HCT116 (cell line): ENCODE measurements around the gene DDX54. TPM values are rescaled to one million over a fixed set of nuclear protein-coding genes. Genes with fewer than 3 reads are reported as not detected.

Source experiments
- ATAC-seq: fragments of 200-7000 bp; cut with Tn5 transposase; 2 replicates; pipeline ENCODE4 v1.9.1; 2020; ENCODE audit warnings: mild to moderate bottlenecking, moderate library complexity
- BruUV-seq: library from RNA; stranded (reverse); fragments of 400-500 nt; replicated peaks from 2 replicates; lab custom pipeline; 2021; lab: Mats Ljungman, UMichigan
- CTCF ChIA-PET: fragments of 300-600 bp; sonication (Branson Sonifier 250); formaldehyde crosslinking; loops from one replicate; lab custom pipeline; 2021; ENCODE audit warnings: antibody characterized with exemption; lab: Charles Lee
- POLR2A ChIA-PET: fragments of 300-600, 350-600 bp; sonication (Branson Sonifier 250); formaldehyde crosslinking; loops from one replicate; lab custom pipeline; 2021; ENCODE audit warnings: antibody characterized with exemption; lab: Charles Lee
- RAD21 ChIA-PET, 2 experiments: fragments of 300-600 bp; sonication (Branson Sonifier 250); formaldehyde crosslinking; loops; one replicate each; lab custom pipeline; 2023; ENCODE audit warnings: low total read pairs in 2 of 2; ENCODE audit not compliant: uncharacterized antibody in 2 of 2, unreplicated experiment in 2 of 2, low non-redundant PET in 1 of 2; lab: Charles Lee
- DNase-seq: peaks from one replicate; pipeline ENCODE4 v3.0.0-alpha.2; 2010; ENCODE audit warnings: low read depth, low spot score
- H2AFZ ChIP-seq: fragments of 200-600 bp; shearing (Covaris generic), sonication (generic); 2 replicates; pipeline ENCODE4 v1.6.1; 2017; ENCODE audit warnings: low read depth, mixed run types, mixed read lengths, antibody characterized with exemption, low read length; ENCODE audit not compliant: poor library complexity, severe bottlenecking
- H3K27ac ChIP-seq: 2 replicates; pipeline ENCODE4 v1.5.1; 2012; ENCODE audit warnings: low read depth, low read length
- H3K27me3 ChIP-seq: fragments of 200-600 bp; sonication (generic); 2 replicates; pipeline ENCODE4 v1.6.1; 2016; ENCODE audit warnings: mixed run types, low read length, mixed read lengths; ENCODE audit not compliant: insufficient read depth
- H3K36me3 ChIP-seq, 2 experiments: fragments of 200-500 bp in 1 of 2; fragments of 200-600 bp in 1 of 2; sonication (Bioruptor generic) in 1 of 2; sonication (generic) in 1 of 2; 2 replicates each; pipeline versions ENCODE4 v1.5.1 to v1.6.1; 2014 to 2016; ENCODE audit warnings: low read length in 2 of 2, inconsistent platforms in 1 of 2, mixed read lengths in 1 of 2, mixed run types in 1 of 2; ENCODE audit not compliant: insufficient read depth in 2 of 2, control insufficient read depth in 1 of 2
- H3K4me1 ChIP-seq, 2 experiments: fragments of 200-600 bp in 1 of 2; sonication (generic) in 1 of 2; 2 replicates each; pipeline versions ENCODE4 v1.5.1 to v1.6.1; 2012 to 2017; ENCODE audit warnings: low read length in 2 of 2, inconsistent platforms in 1 of 2, mild to moderate bottlenecking in 1 of 2, mixed read lengths in 1 of 2, mixed run types in 1 of 2, moderate library complexity in 1 of 2; ENCODE audit not compliant: insufficient read depth in 2 of 2, control insufficient read depth in 1 of 2
- H3K4me2 ChIP-seq: fragments of 200-600 bp; sonication (generic); 2 replicates; pipeline ENCODE4 v1.6.1; 2017; ENCODE audit warnings: mixed run types, low read length, mixed read lengths
- H3K4me3 ChIP-seq, 2 experiments: fragments of 200-600 bp in 1 of 2; sonication (generic) in 1 of 2; replicated peaks in 1 of 2; 2 replicates each; pipeline ENCODE4 v1.5.1; 2011 to 2016; ENCODE audit warnings: low read length in 2 of 2, control low read depth in 1 of 2, low read depth in 1 of 2, mild to moderate bottlenecking in 1 of 2, mixed read lengths in 1 of 2, mixed run types in 1 of 2
- H3K79me2 ChIP-seq: fragments of 200-600 bp; sonication (generic); 2 replicates; pipeline ENCODE4 v1.6.1; 2017; ENCODE audit warnings: mild to moderate bottlenecking, mixed run types, low read length, moderate library complexity, mixed read lengths; ENCODE audit not compliant: insufficient read depth
- H3K9ac ChIP-seq: fragments of 200-600 bp; sonication (generic); 2 replicates; pipeline ENCODE4 v1.6.1; 2016; ENCODE audit warnings: low read length, mixed read lengths
- H3K9me2 ChIP-seq: fragments of 200-600 bp; sonication (generic), shearing (Covaris generic); 2 replicates; pipeline ENCODE4 v1.6.1; 2017; ENCODE audit warnings: mixed run types, mild to moderate bottlenecking, moderate library complexity; ENCODE audit not compliant: insufficient read depth
- H3K9me3 ChIP-seq, 2 experiments: fragments of 200-500 bp in 1 of 2; fragments of 200-600 bp in 1 of 2; sonication (Bioruptor generic) in 1 of 2; sonication (generic) in 1 of 2; 2 replicates each; pipeline ENCODE4 v1.6.1; 2014 to 2017; ENCODE audit warnings: low read length in 2 of 2, mixed read lengths in 2 of 2, inconsistent platforms in 1 of 2, low read depth in 1 of 2, mild to moderate bottlenecking in 1 of 2, mixed run types in 1 of 2, moderate library complexity in 1 of 2; ENCODE audit not compliant: control insufficient read depth in 1 of 2, insufficient read depth in 1 of 2
- H4K20me1 ChIP-seq: fragments of 200-600 bp; sonication (generic), shearing (Covaris generic); 2 replicates; pipeline ENCODE4 v1.6.1; 2017; ENCODE audit warnings: mixed run types, mild to moderate bottlenecking, moderate library complexity; ENCODE audit not compliant: insufficient read depth
- CBX3 ChIP-seq: IDR thresholded peaks from 2 replicates; pipeline ENCODE4 v1.6.1; 2012; ENCODE audit warnings: low read depth
- CTCF ChIP-seq, 3 experiments: fragments of 200-600 bp in 1 of 3; sonication (generic) in 1 of 3; IDR thresholded peaks in 2 of 3; conservative IDR thresholded peaks in 1 of 3; 2 replicates each; pipeline ENCODE4 v1.5.1; 2012 to 2017; ENCODE audit warnings: low read depth in 2 of 3, low read length in 2 of 3, antibody characterized with exemption in 1 of 3, borderline replicate concordance in 1 of 3, control low read depth in 1 of 3, mild to moderate bottlenecking in 1 of 3, mixed read lengths in 1 of 3, mixed run types in 1 of 3, moderate library complexity in 1 of 3; ENCODE audit not compliant: insufficient read depth in 1 of 3
- EGR1 ChIP-seq: IDR thresholded peaks from 2 replicates; pipeline ENCODE4 v1.6.1; 2012; ENCODE audit warnings: low read depth
- ELF1 ChIP-seq: IDR thresholded peaks from 2 replicates; pipeline ENCODE4 v1.6.1; 2012; ENCODE audit warnings: low read depth, borderline replicate concordance
- EZH2 ChIP-seq: fragments of 200-600 bp; sonication (generic); IDR thresholded peaks from 2 replicates; pipeline ENCODE4 v1.6.1; 2017; ENCODE audit warnings: antibody characterized with exemption, mixed run types
- EZH2phosphoT487 ChIP-seq: fragments of 200-600 bp; IDR thresholded peaks from 2 replicates; pipeline ENCODE4 v1.6.1; 2018; ENCODE audit warnings: antibody characterized with exemption, borderline replicate concordance
- MAX ChIP-seq: IDR thresholded peaks from 2 replicates; pipeline ENCODE4 v1.6.1; 2012
- POLR2A ChIP-seq: IDR thresholded peaks from 2 replicates; pipeline ENCODE4 v1.7.0; 2011; ENCODE audit warnings: borderline replicate concordance; ENCODE audit not compliant: insufficient read depth, insufficient read length; ENCODE audit errors: extremely low read depth
- POLR2AphosphoS5 ChIP-seq: IDR thresholded peaks from 2 replicates; pipeline ENCODE4 v1.6.1; 2011; ENCODE audit warnings: mild to moderate bottlenecking, low read depth, low read length, moderate library complexity
- SIN3A ChIP-seq: IDR thresholded peaks from 2 replicates; pipeline ENCODE4 v1.6.1; 2012; ENCODE audit warnings: low read depth
- SRF ChIP-seq: IDR thresholded peaks from 2 replicates; pipeline ENCODE4 v1.6.1; 2012; ENCODE audit warnings: low read depth
- TCF7L2 ChIP-seq: IDR thresholded peaks from 2 replicates; pipeline ENCODE4 v1.7.0; 2011; ENCODE audit warnings: borderline replicate concordance, inconsistent platforms; ENCODE audit not compliant: insufficient read depth, insufficient read length; ENCODE audit errors: extremely low read depth
- YY1 ChIP-seq: IDR thresholded peaks from 2 replicates; pipeline ENCODE4 v1.6.1; 2011; ENCODE audit warnings: low read length, low read depth, moderate library complexity, mild to moderate bottlenecking; ENCODE audit not compliant: insufficient replicate concordance; ENCODE audit errors: extremely low read depth
- ZBTB33 ChIP-seq: IDR thresholded peaks from 2 replicates; pipeline ENCODE4 v1.6.1; 2011; ENCODE audit warnings: mild to moderate bottlenecking, low read length, moderate library complexity; ENCODE audit not compliant: insufficient replicate concordance; ENCODE audit errors: extremely low read depth
- ZFX ChIP-seq: fragments of 450-650 bp; IDR thresholded peaks from 2 replicates; pipeline ENCODE4 v1.6.1; 2017
- ZNF274 ChIP-seq: fragments of 200-500 bp; sonication (Bioruptor generic); IDR thresholded peaks from 2 replicates; pipeline ENCODE4 v1.6.1; 2014; ENCODE audit warnings: mild to moderate bottlenecking, low read depth, low read length, inconsistent platforms
- intact Hi-C: fragments of 100-400 bp; cut with micrococcal nuclease; formaldehyde crosslinking; loops from 2 replicates; pipeline ENCODE4 v1.10.0; 2022
- total RNA-seq: library from RNA; stranded (reverse); gene quantifications from one replicate; pipeline ENCODE4 v1.2.1, GENCODE V29; 2021; ENCODE audit not compliant: unreplicated experiment
- TF ChIP-seq, protein P1 (sequence below): IDR thresholded peaks from 2 replicates; pipeline ENCODE4 v1.6.1; 2012
- TF ChIP-seq, protein P2 (sequence below): IDR thresholded peaks from 2 replicates; pipeline ENCODE4 v1.6.1; 2012; ENCODE audit warnings: low read depth

DDX54 gene
- total RNA-seq, 1 experiment from 2014 or later = 110 TPM

GRCh38 chr12:113202300-113203075 is 17.2 kb upstream of the DDX54 start:
- Histone ChIP-seq H3K4me2 (no peak overlapping the region), H4K20me1 (no peaks in the 10 kb centered on the region), H3K27ac (no peak overlapping the region), H3K27me3 (no peaks in the 10 kb centered on the region), H3K9me2 (no peaks in the 10 kb centered on the region), H3K79me2 (no peaks in the 10 kb centered on the region), H3K36me3 (no peaks in the 10 kb centered on the region), H3K9ac (no peak overlapping the region), H3K9me3 (no peaks in the 10 kb centered on the region), H2AFZ (no peak overlapping the region), H3K4me3 (no peak overlapping the region), H3K4me1 (peaks cover 18 to 25% of the 10 kb centered on the region in 2 experiments)
- no peak for DNase-seq
- ATAC-seq = no peak
- CTCF ChIA-PET = interaction anchor here (1.1 kb wide), 1 partner anchor 209 kb away, joined by 3 read pairs; no protein-coding TSS in a partner anchor
- intact Hi-C loops = no loop called here
- TF ChIP-seq CTCF (IDR thresholded peaks at IDR 0.05 in 2 of 3, conservative IDR thresholded peaks at IDR 0.05 in 1 of 3; ENCODE audit: borderline replicate concordance in 1 of 3, insufficient read depth in 1 of 3, low read depth in 2 of 3, low read length in 2 of 3) (no peak), EZH2phosphoT487 (no peak), ELF1 (no peak), EGR1 (no peak), EZH2 (no peak), SIN3A (no peak), POLR2AphosphoS5 (no peak), TCF7L2 (no peak), MAX (no peak), CBX3 (no peak), YY1 (no peak), ZFX (no peak), ZBTB33 (no peak), ZNF274 (no peak), POLR2A (no peak), SRF (no peak)
- TF ChIP-seq, protein P1, sequence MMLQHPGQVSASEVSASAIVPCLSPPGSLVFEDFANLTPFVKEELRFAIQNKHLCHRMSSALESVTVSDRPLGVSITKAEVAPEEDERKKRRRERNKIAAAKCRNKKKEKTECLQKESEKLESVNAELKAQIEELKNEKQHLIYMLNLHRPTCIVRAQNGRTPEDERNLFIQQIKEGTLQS = no peak
- TF ChIP-seq, protein P2, sequence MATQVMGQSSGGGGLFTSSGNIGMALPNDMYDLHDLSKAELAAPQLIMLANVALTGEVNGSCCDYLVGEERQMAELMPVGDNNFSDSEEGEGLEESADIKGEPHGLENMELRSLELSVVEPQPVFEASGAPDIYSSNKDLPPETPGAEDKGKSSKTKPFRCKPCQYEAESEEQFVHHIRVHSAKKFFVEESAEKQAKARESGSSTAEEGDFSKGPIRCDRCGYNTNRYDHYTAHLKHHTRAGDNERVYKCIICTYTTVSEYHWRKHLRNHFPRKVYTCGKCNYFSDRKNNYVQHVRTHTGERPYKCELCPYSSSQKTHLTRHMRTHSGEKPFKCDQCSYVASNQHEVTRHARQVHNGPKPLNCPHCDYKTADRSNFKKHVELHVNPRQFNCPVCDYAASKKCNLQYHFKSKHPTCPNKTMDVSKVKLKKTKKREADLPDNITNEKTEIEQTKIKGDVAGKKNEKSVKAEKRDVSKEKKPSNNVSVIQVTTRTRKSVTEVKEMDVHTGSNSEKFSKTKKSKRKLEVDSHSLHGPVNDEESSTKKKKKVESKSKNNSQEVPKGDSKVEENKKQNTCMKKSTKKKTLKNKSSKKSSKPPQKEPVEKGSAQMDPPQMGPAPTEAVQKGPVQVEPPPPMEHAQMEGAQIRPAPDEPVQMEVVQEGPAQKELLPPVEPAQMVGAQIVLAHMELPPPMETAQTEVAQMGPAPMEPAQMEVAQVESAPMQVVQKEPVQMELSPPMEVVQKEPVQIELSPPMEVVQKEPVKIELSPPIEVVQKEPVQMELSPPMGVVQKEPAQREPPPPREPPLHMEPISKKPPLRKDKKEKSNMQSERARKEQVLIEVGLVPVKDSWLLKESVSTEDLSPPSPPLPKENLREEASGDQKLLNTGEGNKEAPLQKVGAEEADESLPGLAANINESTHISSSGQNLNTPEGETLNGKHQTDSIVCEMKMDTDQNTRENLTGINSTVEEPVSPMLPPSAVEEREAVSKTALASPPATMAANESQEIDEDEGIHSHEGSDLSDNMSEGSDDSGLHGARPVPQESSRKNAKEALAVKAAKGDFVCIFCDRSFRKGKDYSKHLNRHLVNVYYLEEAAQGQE = no peak
- no TSS peak for BruUV-seq
- POLR2A ChIA-PET = no interaction called here
- RAD21 ChIA-PET = no interaction called here
